Caco-2 (cell line): Measurements from ENCODE around the gene PDGFD. TPM values are rescaled to one million over a fixed set of nuclear protein-coding genes. Genes with fewer than 3 reads are reported as not detected.

Experiments
- BruUV-seq: library from RNA; stranded (reverse); fragments of 400-500 nt; replicated peaks from 2 replicates; lab custom pipeline; 2021; lab: Mats Ljungman, UMichigan
- CTCF ChIA-PET: fragments of 300-600 bp; sonication (Branson Sonifier 250); formaldehyde crosslinking; loops from one replicate; lab custom pipeline; 2022; ENCODE audit warnings: antibody characterized with exemption; lab: Charles Lee
- POLR2A ChIA-PET: fragments of 300-600 bp; sonication (Branson Sonifier 250); formaldehyde crosslinking; loops from one replicate; lab custom pipeline; 2022; ENCODE audit warnings: antibody characterized with exemption; lab: Charles Lee
- DNase-seq, 2 experiments: peaks; one replicate each; pipeline versions ENCODE4 v3.0.0 to v3.0.0-alpha.2; 2020 to 2022
- H3K27me3 ChIP-seq: replicated peaks from 2 replicates; pipeline ENCODE4 v1.6.0; 2011; ENCODE audit warnings: low read length; ENCODE audit not compliant: control insufficient read depth, insufficient read depth
- H3K36me3 ChIP-seq: 2 replicates; pipeline ENCODE4 v1.5.1; 2011; ENCODE audit warnings: low read length; ENCODE audit not compliant: control insufficient read depth, insufficient read depth
- H3K4me1 ChIP-seq: fragments of 250-450 bp; sonication (Bioruptor Pico); 2 replicates; pipeline ENCODE4 v1.5.1; 2020; ENCODE audit warnings: mild to moderate bottlenecking
- H3K4me3 ChIP-seq: 2 replicates; pipeline ENCODE4 v1.5.1; 2011; ENCODE audit warnings: low read depth, mild to moderate bottlenecking, control low read depth, low read length
- H3K9me3 ChIP-seq: fragments of 250-450 bp; sonication (Bioruptor Pico); 2 replicates; pipeline ENCODE4 v1.5.1; 2020; ENCODE audit warnings: mild to moderate bottlenecking, moderate library complexity
- H3K27ac Mint-ChIP-seq: one replicate; pipeline ENCODE4 v1.8.0; 2022; ENCODE audit warnings: mixed read lengths; ENCODE audit not compliant: unreplicated experiment
- H3K27me3 Mint-ChIP-seq: one replicate; pipeline ENCODE4 v1.8.0; 2022; ENCODE audit warnings: mixed read lengths; ENCODE audit not compliant: insufficient read depth, unreplicated experiment
- H3K36me3 Mint-ChIP-seq: one replicate; pipeline ENCODE4 v1.8.0; 2022; ENCODE audit warnings: mild to moderate bottlenecking, mixed read lengths; ENCODE audit not compliant: insufficient read depth, unreplicated experiment
- H3K4me1 Mint-ChIP-seq: one replicate; pipeline ENCODE4 v1.8.0; 2022; ENCODE audit warnings: low read depth, mixed read lengths; ENCODE audit not compliant: unreplicated experiment
- H3K4me3 Mint-ChIP-seq: one replicate; pipeline ENCODE4 v1.8.0; 2022; ENCODE audit warnings: mild to moderate bottlenecking, moderate library complexity, mixed read lengths; ENCODE audit not compliant: unreplicated experiment
- H3K9me3 Mint-ChIP-seq: one replicate; pipeline ENCODE4 v1.8.0; 2022; ENCODE audit warnings: mixed read lengths; ENCODE audit not compliant: unreplicated experiment
- CTCF ChIP-seq, 2 experiments: fragments of 200-600 bp in 1 of 2; IDR thresholded peaks; 1 replicate in 1 of 2; 2 replicates in 1 of 2; pipeline versions ENCODE4 v1.5.1 to v1.8.0; 2011 to 2022; ENCODE audit warnings: antibody characterized with exemption in 1 of 2, control low read depth in 1 of 2, inconsistent platforms in 1 of 2, low read depth in 1 of 2, low read length in 1 of 2, mild to moderate bottlenecking in 1 of 2, moderate library complexity in 1 of 2; ENCODE audit not compliant: insufficient read depth in 1 of 2, severe bottlenecking in 1 of 2, unreplicated experiment in 1 of 2
- intact Hi-C: fragments of 100-400 bp; cut with micrococcal nuclease; formaldehyde crosslinking; loops from one replicate; pipeline ENCODE4 v1.10.0; 2022; ENCODE audit not compliant: unreplicated experiment
- total RNA-seq: library from RNA; stranded (reverse); gene quantifications from 2 replicates; pipeline ENCODE4 v1.2.3, GENCODE V29; 2022

The PDGFD gene
- total RNA-seq, 1 experiment from 2014 or later, result not detected

GRCh38 chr11:103903621-103904323 lies 260.2 kb downstream of the PDGFD start:
- Mint-ChIP-seq H3K9me3 (no peaks in the 10 kb centered on the region), H3K27me3 (no peaks in the 10 kb centered on the region), H3K4me1 (no peaks in the 10 kb centered on the region), H3K4me3 (no peak overlapping the region), H3K27ac (no peak overlapping the region), H3K36me3 (no peaks in the 10 kb centered on the region)
- intact Hi-C loops, result no loop called here
- POLR2A ChIA-PET, result no interaction called here
- Histone ChIP-seq H3K36me3 (no peaks in the 10 kb centered on the region), H3K4me1 (no peaks in the 10 kb centered on the region), H3K27me3 (no peaks in the 10 kb centered on the region; the same call in 1 of the 2 replicates), H3K4me3 (no peak overlapping the region), H3K9me3 (no peaks in the 10 kb centered on the region)
- CTCF ChIA-PET, result no interaction called here
- DNase-seq, result no peak
- no peak for TF ChIP-seq CTCF (IDR thresholded peaks at IDR 0.05; ENCODE audit: insufficient read depth in 1 of 2, low read depth in 1 of 2, low read length in 1 of 2, severe bottlenecking in 1 of 2, unreplicated experiment in 1 of 2)
- BruUV-seq, result no TSS peak

- H3K9me3 Mint-ChIP-seq, result no peaks in the 10 kb centered on the region
- no peak for TF ChIP-seq CTCF (IDR thresholded peaks at IDR 0.05; ENCODE audit: insufficient read depth in 1 of 2, low read depth in 1 of 2, low read length in 1 of 2, severe bottlenecking in 1 of 2, unreplicated experiment in 1 of 2)
- H3K27ac Mint-ChIP-seq, result no peak overlapping the region
- Histone ChIP-seq H3K9me3 (no peaks in the 10 kb centered on the region), H3K4me3 (no peak overlapping the region), H3K36me3 (no peaks in the 10 kb centered on the region), H3K27me3 (no peaks in the 10 kb centered on the region; the same call in 1 of the 2 replicates), H3K4me1 (no peaks in the 10 kb centered on the region)
- BruUV-seq, result no TSS peak
- DNase-seq, result no peak
- no peak overlapping the region for H3K4me3 Mint-ChIP-seq
- H3K36me3 Mint-ChIP-seq, result no peaks in the 10 kb centered on the region
- intact Hi-C loops, result no loop called here
- ChIA-PET CTCF (no interaction called here), POLR2A (no interaction called here)
- no peaks in the 10 kb centered on the region for H3K4me1 Mint-ChIP-seq
- H3K27me3 Mint-ChIP-seq, result peaks cover 2% of the 10 kb centered on the region
Observed at GRCh38 chr11:103902994-103903393, 261.0 kb downstream of the PDGFD start.

- no TSS peak for BruUV-seq
- peaks cover 2% of the 10 kb centered on the region for H3K27me3 Mint-ChIP-seq
- Histone ChIP-seq H3K36me3 (no peaks in the 10 kb centered on the region), H3K4me3 (no peak overlapping the region), H3K4me1 (no peaks in the 10 kb centered on the region), H3K9me3 (no peaks in the 10 kb centered on the region), H3K27me3 (no peaks in the 10 kb centered on the region; the same call in 1 of the 2 replicates)
- TF ChIP-seq CTCF (IDR thresholded peaks at IDR 0.05; ENCODE audit: insufficient read depth in 1 of 2, low read depth in 1 of 2, low read length in 1 of 2, severe bottlenecking in 1 of 2, unreplicated experiment in 1 of 2), result no peak
- DNase-seq, result no peak
- POLR2A ChIA-PET, result no interaction called here
- CTCF ChIA-PET, result no interaction called here
- intact Hi-C loops, result no loop called here
- H3K9me3 Mint-ChIP-seq, result no peaks in the 10 kb centered on the region
- no peak overlapping the region for H3K27ac Mint-ChIP-seq
- no peaks in the 10 kb centered on the region for H3K36me3 Mint-ChIP-seq
- no peaks in the 10 kb centered on the region for H3K4me1 Mint-ChIP-seq
- no peak overlapping the region for H3K4me3 Mint-ChIP-seq
Observed at GRCh38 chr11:103901656-103902055, 262.3 kb downstream of the PDGFD start.
